GM19397 (cell line): ENCODE results near the gene AGBL1.

Experiments
- ATAC-seq: cut with Tn5 transposase; IDR thresholded peaks from one replicate; pipeline ENCODE4 v1.9.1; 2021; ENCODE audit warnings: mild to moderate bottlenecking, moderate library complexity; ENCODE audit not compliant: unreplicated experiment

AGBL1 gene

DNA sequence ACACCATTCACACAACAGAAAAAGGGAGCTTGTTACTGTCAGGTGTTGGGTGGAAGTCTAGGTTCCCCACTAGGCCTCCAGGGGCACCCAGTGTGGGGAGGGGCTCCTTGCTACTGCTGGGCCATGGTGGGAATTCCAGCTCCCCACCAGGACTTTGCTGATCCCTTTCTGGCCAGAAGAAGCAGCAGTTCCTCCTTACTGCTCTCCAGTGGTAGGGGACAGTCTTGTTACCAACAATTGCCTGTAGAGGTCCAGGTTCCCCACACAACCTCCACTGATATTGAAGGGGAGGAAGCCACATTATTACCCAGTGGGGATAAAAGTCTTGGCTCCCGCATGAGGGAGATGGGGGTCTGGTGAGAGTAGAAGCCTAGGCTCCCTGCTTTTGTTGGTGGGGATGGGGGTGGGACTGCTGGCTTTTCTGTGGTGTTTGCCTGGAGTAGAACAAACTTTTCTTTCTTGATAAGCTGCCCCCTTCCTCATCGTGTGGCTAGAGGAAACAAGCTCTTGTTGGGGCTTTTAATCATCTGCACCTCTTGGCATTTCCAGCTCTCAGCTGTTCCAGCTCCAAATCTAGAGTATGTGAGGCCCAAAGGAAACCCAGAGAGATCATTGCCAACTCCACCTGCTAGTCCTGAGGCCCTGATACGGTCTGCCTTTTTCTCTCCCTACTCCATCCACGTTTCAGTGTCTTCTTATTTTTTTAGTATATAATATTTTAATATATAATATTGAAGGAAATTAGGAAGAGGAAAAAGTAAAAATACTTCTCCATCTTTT lies 824.2 kb downstream of the AGBL1 start:
- ATAC-seq: no peak

DNA sequence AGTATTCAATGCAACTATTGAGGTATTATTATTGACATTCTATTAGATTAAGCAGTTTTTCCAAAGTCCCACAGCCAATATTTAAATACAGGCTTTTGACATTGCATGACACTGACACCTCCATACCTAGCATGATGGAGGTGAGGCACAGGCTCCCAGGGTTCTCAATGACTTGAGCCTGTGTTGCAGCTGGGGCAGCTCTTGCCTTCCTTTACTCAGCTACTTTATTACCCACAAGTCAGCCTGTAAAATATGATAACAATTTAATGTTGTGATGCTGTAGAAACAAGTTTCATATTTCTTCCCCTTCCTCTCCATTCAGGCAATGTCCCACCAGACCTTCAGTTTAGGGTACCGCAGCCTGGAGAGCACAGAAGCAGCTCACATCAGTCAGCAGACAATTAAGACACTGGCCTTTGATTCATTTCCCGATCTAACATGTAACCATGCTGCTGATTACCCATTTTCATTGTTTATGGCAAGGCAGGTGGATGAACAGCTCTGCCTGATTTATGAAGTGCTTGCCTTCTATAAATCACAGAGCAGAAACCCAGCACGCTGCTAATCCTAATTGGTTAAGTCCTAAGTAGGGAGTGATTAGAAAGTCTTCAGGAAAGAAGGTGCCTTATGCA lies 826.1 kb downstream of the AGBL1 start:
- no peak for ATAC-seq

DNA sequence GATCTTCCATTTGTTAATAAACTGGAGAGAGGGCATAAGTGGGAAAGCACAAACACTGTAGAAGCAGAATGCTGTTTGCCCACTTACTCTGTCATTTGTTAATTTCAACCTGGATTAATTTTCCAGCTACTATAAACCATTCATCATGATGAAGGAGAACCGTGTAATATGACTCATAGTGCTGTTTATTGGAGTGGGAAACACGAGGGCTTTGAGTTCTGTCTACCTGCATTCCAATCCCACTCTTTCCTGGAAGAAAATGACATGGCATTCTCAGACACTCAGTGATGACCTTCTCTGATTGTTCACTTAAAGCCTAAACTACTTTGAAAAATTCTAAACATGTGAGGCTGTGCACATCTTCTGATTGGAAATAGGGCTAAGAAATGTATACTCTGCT lies 826.7 kb downstream of the AGBL1 start:
- no peak for ATAC-seq

DNA sequence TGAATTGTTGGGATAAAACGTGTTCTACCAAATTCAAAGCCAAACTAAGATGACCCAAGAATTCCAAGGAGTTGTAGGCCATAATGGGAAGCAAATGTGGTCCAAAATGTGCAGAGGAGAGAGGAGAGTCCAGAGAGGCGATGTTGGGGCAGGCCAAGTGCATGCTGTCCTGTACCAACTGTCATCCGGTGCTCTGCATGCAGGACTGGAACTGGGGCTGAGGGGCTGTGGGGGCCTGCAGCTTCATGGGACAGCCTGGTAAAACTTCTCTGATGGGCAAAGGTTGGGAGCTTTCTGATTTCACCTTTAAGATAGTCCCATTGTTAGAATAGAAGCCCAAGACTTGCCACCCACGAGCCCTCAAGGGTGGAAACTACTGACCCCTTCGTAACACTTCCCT lies 831.4 kb downstream of the AGBL1 start:
- no peak for ATAC-seq

DNA sequence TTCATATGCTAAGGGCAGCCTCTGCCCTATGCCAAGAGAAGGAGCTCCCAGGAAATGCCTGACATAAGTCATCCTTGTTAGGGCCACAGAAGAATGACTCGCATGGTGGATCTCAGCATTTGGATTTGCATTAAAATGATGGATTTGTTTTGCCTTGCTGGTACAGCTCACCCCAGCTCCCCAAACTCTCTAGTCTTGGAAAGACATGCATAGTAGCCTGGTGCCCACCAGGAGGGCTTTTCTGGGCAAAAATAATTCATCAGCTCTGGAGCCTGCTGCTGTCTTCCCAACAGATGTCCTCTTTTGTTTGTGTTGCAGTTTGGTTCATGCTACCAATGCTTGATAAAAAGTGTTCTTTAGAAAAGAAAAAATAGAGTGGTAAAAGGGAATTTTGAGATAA lies 833.0 kb downstream of the AGBL1 start:
- ATAC-seq: no peak

DNA sequence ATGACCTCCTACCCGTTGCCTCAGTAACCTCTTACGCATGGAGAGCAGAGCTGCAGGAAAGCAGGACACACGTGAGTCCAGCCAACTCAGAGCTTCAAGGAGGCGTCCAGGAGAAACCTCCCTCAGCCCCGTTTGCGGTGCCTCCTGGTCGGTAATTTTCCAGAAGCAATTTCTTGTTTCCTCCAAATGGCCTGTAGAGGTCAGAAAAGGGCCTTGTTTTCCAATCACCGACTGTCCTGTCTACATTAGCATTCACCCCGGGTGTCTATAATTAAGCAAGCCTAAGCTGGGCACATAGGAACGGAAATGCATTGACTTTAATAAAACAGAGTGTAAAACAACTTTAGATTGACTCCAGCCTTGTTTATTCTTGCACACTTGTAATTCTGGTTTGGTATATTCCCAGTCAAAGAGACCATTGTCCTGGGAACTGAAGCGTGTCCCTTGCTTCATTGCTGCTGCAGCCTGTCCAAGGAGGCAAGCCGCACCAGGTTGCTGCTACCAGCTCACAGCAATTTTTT lies 836.2 kb downstream of the AGBL1 start:
- ATAC-seq: no peak

DNA sequence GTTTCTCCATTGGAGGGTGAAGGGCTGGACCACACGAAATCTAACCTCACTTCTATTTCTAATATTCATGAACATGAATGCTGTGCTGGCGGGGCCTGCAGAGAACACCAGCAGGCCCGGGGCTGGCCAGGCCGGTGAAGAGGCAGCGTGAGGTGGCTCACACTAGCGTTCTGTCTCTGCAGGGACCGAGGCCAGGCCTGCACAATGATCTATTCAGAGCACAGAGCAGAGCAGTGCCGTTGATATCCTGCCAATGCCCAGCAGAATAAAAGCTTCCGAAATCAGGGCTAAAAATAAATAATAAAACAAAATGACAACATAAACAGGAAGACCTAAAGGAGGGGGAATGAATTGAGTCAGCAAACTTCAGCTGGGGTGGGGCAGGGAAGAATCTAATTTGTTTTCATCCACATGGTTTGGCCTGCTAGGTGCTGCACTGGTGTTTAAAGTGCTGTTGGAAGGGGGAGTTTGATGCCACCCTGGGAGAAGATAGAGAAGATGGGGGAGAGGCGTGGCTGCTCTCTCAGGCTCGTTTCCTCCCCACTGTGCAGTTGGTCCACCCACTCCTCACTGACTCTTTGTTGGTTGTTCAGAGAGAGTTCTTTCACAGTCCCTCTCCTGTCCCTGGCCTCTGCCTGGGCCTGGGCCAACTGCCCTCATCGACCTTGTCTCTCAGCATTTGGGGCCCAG lies 837.1 kb downstream of the AGBL1 start:
- ATAC-seq: no peak

DNA sequence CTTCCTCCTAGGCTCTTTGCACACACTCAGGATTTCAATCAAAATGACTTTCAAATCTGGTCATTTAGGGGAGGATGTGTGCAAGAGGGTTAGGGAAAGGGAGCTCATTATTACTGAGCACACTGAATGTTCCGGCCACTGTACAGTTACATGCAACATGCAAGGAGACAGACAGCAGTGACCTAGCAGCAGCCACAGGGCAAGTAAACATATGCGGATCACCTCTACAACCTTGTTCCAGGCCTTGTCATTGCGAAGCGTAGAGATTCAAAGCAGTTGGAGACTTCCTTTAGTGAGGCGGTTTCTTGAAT lies 837.6 kb downstream of the AGBL1 start:
- no peak for ATAC-seq

DNA sequence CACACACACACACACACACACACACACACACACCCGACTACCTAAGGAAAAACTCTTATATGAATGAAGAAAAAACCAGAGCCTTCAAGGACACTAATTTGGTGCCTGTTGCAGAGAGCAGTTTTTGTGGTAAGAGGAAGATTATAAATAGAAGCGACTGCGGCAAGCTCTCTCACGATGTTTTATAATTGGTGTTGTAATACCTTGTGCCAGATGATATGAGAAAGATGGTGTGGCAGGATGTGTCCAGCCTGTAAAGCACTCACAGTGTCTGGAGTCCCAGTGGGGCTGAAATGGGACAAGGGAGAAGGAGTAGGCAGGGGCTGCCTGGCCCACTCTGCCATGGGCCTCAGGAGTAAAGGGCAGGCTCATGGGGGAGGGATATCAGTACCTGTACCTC lies 839.9 kb downstream of the AGBL1 start:
- ATAC-seq: no peak

DNA sequence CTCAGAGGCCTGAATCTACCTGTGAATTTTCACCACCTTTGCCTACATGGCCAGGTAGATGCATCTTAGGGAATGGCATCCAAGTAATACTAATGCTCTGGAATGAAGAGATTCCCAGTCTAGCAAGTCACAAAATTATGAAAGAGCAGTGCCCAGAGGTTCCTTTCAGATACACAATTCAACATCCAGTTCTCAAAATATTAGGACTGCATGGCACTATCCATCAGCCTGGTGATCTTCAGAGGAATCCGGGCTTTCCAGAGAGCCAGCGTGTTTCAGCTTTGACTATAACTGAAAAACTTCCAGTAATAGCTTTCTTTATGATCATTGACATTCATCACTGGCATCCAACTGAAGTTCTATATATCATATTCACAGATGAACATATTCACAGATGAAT lies 849.8 kb downstream of the AGBL1 start:
- ATAC-seq: no peak

DNA sequence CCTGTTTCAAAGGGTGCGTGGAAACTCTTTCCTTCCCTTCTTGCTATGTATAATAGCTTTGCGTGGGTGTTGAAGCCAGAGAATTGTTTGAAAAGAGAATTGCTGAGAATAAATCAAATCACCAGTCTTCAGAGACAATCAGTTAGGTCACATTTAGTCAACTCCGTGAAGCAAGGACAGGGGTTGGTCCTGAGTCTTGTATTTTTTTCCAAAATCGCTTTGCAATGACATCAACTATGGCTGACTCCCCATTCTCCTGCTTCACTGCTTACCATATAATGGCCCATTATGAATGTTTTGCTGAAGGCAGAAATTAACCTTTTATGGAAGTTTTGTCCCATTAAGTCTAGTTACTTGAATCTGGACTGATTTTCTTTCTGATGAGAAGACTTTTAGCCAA lies 852.8 kb downstream of the AGBL1 start:
- ATAC-seq: no peak

DNA sequence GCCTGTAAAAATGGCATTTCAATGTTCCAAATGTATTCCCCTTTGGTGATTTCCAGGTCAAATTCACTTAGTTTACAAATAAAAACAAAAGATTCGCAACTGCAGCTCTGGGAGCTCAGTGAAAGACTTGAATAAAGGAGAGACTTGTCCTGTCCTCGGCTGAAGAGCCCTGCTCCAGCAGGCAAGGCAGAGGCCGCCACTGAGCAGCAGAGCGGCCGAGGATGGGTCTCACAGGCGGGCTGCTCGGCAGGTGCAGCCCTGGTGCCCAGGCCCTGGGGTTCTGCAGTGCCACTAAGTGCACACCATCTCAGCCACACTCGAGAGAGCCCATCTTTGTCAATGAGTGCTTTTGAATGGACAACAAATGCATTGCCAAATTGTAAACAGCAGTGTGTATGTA lies 856.2 kb downstream of the AGBL1 start:
- ATAC-seq: no peak

DNA sequence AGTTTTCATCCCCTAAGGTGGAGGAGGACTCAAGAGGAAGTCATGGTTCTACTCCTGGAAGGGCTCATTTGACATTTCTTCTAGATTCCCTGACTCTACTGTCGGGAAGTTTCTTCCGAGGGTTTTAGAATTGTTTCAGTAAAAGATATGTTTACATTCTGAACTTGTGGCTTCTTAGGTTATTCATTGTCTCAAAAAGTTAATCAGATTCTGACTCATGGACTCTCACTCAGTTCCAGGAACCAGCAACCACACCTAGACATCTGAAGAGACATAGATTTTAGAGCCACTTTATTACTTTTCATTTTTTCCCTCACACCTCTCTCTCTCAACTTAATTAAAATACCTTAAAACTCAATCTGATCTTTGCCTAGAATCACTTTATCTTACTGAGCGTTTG lies 862.6 kb downstream of the AGBL1 start:
- ATAC-seq: no peak

DNA sequence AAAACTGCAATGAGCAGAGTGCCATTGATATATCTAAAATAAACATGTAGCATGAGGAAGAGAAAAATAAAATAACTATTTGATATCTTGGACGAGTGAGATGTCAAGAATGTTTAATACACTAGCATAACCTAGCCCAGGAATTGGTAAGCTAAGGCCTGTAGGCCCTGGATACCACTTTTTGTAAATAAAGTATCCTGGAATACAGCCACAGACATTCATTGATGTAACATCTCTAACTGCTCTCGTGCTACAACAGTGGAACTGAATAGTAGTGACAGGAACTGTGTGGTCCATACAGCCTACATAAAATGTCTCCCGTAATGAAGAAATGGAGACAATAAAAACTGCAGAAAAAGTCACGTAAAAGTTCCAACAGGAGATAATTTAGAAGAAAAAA lies 869.0 kb downstream of the AGBL1 start:
- ATAC-seq: no peak

DNA sequence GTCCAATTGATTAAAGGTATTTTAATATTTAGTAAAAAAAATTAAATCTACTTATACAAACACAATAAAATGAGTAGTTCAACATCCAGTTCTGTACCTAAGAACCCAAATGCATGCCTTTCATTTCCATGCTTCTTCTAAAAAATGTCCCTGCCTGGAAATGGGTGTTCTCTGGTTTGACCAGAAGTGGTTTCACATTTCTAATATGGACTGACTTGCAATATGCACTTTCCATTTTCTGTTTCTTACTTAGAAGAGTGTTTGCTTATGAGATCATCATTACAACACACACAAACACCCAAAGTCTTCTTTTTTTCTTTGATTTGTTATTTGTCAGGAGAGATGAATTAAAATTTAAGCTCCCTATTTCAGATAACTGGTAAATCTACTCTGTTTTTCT lies 879.6 kb downstream of the AGBL1 start:
- no peak for ATAC-seq

DNA sequence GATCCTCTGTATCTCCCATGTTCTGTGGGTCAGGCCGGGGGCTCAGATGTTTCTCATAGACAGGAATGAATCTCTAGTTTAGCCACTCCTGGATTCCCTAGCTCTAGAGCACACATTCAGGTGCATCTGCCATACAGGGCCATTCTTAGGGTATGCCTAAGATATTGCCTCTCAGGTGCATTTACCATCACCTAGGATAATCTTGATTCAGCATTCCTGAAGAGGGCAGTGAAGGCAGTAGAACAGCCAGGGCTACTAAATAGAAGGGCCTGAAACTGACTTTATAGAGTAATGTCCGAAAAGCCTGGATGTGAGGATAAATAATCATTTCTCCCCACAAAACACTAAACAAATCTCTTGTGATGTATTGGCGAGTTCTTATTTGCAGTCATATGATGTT lies 882.0 kb downstream of the AGBL1 start:
- no peak for ATAC-seq

DNA sequence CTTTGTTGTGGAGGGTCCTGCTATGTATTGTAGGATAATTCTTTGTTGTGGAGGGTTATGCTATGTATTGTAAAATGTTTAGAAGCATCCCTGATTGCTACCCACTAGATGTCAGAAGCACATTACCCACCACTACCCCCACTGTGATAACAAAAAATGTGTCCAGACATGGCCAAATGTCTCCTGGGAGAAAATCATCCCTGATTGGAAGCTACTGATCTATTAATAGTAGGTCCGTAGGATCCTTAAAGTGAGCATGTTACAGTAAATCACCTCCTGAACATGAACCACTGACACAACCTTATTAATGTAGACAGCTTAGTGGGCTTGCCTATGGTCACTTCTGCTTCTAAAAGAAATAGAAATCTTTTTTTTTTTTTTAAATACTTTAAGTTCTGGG lies 884.6 kb downstream of the AGBL1 start:
- ATAC-seq: no peak

DNA sequence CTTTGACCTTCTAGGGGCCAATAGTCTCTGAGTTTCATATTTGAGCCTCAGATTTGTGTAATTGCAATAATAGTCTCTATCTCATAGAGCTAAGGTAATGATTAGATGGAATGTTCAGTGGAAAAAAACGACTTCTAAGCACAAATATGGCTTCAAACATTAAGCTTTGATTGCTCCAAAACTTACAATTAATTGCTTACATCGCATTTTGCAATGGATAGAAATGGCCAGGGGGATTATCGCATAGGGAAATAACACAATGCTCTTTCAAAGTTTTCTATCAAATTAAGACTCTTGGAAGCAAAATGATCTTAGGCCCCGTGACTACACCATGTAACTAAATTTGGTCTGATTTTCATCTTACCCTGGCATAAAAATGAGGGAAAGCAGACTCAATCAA lies 888.6 kb downstream of the AGBL1 start:
- no peak for ATAC-seq

DNA sequence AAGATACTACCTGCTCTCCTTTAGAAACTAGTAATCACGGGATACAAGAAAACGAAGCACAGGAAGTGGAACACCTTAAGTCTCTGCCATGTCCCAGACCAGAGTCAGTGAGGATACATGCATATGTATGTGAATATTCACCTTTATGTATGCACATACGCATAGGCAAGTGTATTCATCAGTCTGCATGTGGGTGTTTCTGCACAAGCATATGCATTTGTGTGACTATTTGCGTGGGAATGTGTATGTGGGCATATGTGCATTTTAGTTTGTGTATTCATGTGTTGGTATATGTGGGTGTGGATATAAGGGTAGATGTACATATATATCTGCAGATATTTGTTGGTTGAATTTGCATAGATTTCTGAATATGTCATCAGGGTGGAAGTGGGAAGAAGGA lies 889.7 kb downstream of the AGBL1 start:
- no peak for ATAC-seq

DNA sequence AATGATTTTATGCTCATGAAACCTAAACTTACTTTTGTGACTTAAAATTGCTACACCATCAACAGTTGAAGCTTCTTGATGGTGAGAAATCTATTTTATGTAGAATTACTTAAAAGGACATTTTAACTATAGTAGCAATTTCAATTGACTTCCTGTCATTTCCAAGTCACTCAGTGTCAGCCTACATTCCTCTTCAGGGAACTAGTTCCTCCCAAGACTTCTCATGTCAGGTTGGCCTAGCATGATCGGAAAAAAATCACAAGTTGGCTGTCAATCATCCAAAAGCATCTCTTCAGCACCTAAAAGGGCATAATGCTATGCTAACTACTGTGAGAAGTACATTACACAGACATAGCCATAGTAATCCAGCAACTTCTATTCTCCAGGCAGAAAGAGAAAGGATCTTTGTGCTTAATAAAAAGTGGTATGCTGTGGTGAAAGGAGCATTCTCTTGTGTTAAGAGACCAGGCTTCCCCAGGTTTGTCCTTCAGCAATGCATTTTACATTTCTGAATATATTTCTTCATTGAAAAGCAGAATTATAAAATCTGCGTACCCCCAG lies 893.7 kb downstream of the AGBL1 start:
- no peak for ATAC-seq

DNA sequence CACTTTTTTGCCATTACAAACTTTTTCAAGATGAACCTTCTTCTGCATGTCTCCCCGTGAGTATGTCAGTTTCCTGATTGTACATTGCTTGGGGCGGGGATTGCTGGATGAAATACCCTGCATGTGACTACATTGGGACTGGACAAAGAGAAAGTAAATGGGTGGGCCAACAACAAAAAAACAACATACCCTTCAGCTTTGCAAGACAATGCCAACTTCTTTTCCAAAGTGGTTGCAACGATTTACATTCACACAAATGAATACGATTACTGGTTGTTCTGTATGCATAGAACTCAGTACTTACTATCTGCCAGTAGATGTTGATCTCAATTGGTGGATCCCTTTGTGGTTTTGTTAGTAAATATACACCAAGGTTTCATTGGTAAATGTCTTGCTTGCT lies 908.4 kb downstream of the AGBL1 start:
- ATAC-seq: no peak

DNA sequence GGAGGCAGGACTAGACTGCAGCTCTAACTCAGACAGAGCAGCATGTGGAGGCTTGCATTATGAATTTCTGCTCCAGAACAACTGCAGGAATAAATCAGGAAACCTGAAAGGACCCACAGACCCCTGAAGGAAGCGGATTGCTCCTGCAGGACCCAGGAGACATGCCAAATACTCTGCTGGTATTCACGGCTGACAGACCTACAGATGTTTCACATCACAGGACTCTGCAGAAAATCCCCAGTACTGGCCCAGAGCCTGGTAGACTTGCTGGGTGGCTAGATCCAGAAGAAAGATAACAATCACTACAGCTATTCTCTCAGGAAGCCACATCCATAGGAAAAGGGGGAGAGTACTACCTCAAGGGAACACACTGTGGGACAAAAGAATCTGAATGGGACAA lies 942.1 kb downstream of the AGBL1 start:
- ATAC-seq: no peak
